ENCODE measurements around the gene LRRD1. TPM values are rescaled to one million over a fixed set of nuclear protein-coding genes. Genes with fewer than 3 reads are reported as not detected.

The LRRD1 gene
- total and polyA plus RNA-seq, 2 of the 13 experiments (the other 11 are each of a cell fraction or from before 2014, with no cell fraction given) = 0.03 TPM; not detected in 1

GRCh38 chr7:92134271-92135051 is 44.5 kb downstream of the LRRD1 start, which contains the start of gene CYP51A1 (continued):
- TF ChIP-seq SRSF4 (IDR thresholded peaks at IDR 0.05; ENCODE audit: low read depth, low read length, poor library complexity, severe bottlenecking) = no peak
- no peak for TF ChIP-seq NPAS2 (CRISPR knock-in tag; IDR thresholded peaks at IDR 0.05; ENCODE audit: borderline replicate concordance)
- 0 out of 2 replicates have a peak, but pooled peaks have one; percentile 39 for TF ChIP-seq KLF9 (CRISPR knock-in tag; IDR thresholded peaks at IDR 0.05; ENCODE audit: low read depth)
- TF ChIP-seq TBL1XR1 (IDR thresholded peaks at IDR 0.05; ENCODE audit: borderline replicate concordance, low read length, partially characterized antibody) = no peak
- peak; percentile 65; the same call in 1 of the 2 replicates for TF ChIP-seq SAFB2 (CRISPR knock-in tag; IDR thresholded peaks at IDR 0.05; ENCODE audit: borderline replicate concordance, low read depth)
- 0 out of 2 replicates have a peak, but pooled peaks have one; percentile 37 for TF ChIP-seq ZFP1 (CRISPR knock-in tag; IDR thresholded peaks at IDR 0.05)
- peak; percentile 89; the same call in 1 of the 2 replicates for TF ChIP-seq HNF1B (CRISPR knock-in tag; IDR thresholded peaks at IDR 0.05)
- TF ChIP-seq ZSCAN30 (CRISPR knock-in tag; IDR thresholded peaks at IDR 0.05) = peak; percentile 90; the same call in 1 of the 2 replicates
- no peak for TF ChIP-seq STAT6 (CRISPR knock-in tag; IDR thresholded peaks at IDR 0.05; ENCODE audit: borderline replicate concordance)
- peak; percentile 16 for TF ChIP-seq FOXC1 (CRISPR knock-in tag; IDR thresholded peaks at IDR 0.05; ENCODE audit: borderline replicate concordance)
- TF ChIP-seq HMGA1 (CRISPR knock-in tag; conservative IDR thresholded peaks at IDR 0.05) = no peak
- TF ChIP-seq ZNF775 (CRISPR knock-in tag; IDR thresholded peaks at IDR 0.05; ENCODE audit: borderline replicate concordance) = no peak; the same call in 1 of the 2 replicates
- peak; percentile 86 for TF ChIP-seq ZFY (CRISPR knock-in tag; IDR thresholded peaks at IDR 0.05)
- TF ChIP-seq IRF1 (CRISPR knock-in tag; IDR thresholded peaks at IDR 0.05; ENCODE audit: low read depth) = no peak
- TF ChIP-seq DR1 (CRISPR knock-in tag; IDR thresholded peaks at IDR 0.05) = peak; percentile 86; the same call in 1 of the 2 replicates
- TF ChIP-seq ZNF572 (CRISPR knock-in tag; IDR thresholded peaks at IDR 0.05) = peak; percentile 72; the same call in 1 of the 2 replicates
- TF ChIP-seq GATAD1 (CRISPR knock-in tag; IDR thresholded peaks at IDR 0.05) = peak; percentile 79
- no peak for TF ChIP-seq JDP2 (CRISPR knock-in tag; IDR thresholded peaks at IDR 0.05; ENCODE audit: borderline replicate concordance)
- no peak for TF ChIP-seq DNMT3B (CRISPR knock-in tag; conservative IDR thresholded peaks at IDR 0.05)
- TF ChIP-seq ZNF556 (CRISPR knock-in tag; IDR thresholded peaks at IDR 0.05; ENCODE audit: borderline replicate concordance) = peak; percentile 83; the same call in 1 of the 2 replicates
- peak; percentile 73; the same call in 1 of the 2 replicates for TF ChIP-seq SMAD3 (CRISPR knock-in tag; IDR thresholded peaks at IDR 0.05)
- TF ChIP-seq DNMT1 (CRISPR knock-in tag; IDR thresholded peaks at IDR 0.05) = no peak
- TF ChIP-seq SMAD1 (CRISPR knock-in tag; IDR thresholded peaks at IDR 0.05; ENCODE audit: borderline replicate concordance, low read depth) = 0 out of 2 replicates have a peak, but pooled peaks have one; percentile 3
- peak; percentile 96 for TF ChIP-seq YEATS4 (CRISPR knock-in tag; IDR thresholded peaks at IDR 0.05; ENCODE audit: borderline replicate concordance)
- TF ChIP-seq ONECUT2 (CRISPR knock-in tag; IDR thresholded peaks at IDR 0.05) = no peak; the same call in 1 of the 2 replicates
- peak; percentile 67 for TF ChIP-seq RXRB (CRISPR knock-in tag; IDR thresholded peaks at IDR 0.05; ENCODE audit: borderline replicate concordance)

Data from HepG2 (cell line).